ENCODE results near the gene GPR15LG.

DNA sequence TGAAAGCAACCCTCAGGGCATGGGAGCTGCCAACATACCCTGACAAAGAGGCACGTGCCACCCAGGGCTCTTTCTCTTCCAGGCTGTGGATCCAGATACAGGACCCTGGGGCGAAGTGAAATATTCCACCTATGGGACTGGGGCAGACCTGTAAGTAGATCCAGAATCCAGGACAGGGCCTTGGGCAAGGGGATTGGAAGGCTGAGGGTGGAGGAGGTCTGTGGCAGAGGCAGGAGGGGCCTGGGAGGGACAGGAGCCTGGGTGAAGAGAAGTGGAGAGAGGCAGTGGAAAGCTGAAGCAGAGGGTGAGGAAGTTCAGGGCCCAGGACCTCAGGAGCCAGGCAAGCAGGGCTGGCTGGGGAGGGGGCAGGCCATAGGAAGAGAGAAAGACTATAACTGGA is 38.0 kb downstream of the GPR15LG start:
- TF ChIP-seq CTCF (IDR thresholded peaks at IDR 0.05; ENCODE audit: low read depth, low read length) (no peak), POLR2A (IDR thresholded peaks at IDR 0.05; ENCODE audit: extremely low read depth, insufficient read length) (no peak), MAX (IDR thresholded peaks at IDR 0.05; ENCODE audit: low read depth, low read length) (no peak), MYC (IDR thresholded peaks at IDR 0.05; ENCODE audit: low read depth, low read length) (no peak)
